IMR-90 (cell line): ENCODE results near the gene B3GNT9. TPM values are rescaled to one million over a fixed set of nuclear protein-coding genes. Genes with fewer than 3 reads are reported as not detected.

Experiments used
- ATAC-seq: fragments of 200-7000 bp; cut with Tn5 transposase; 2 replicates; pipeline ENCODE4 v1.9.1; 2020; ENCODE audit warnings: low read depth, mild to moderate bottlenecking, moderate library complexity
- BruUV-seq: library from RNA; stranded (reverse); fragments of 400-500 nt; replicated peaks from 2 replicates; lab custom pipeline; 2021; lab: Mats Ljungman, UMichigan
- CTCF ChIA-PET: fragments of 300-600 bp; formaldehyde crosslinking; extraction: SDS; loops from one replicate; lab custom pipeline; 2021; ENCODE audit warnings: antibody characterized with exemption; lab: Yijun Ruan, JAX
- POLR2A ChIA-PET: fragments of 300-600 bp; sonication (Branson Sonifier 250); formaldehyde crosslinking; loops from one replicate; lab custom pipeline; 2022; ENCODE audit warnings: antibody characterized with exemption; ENCODE audit not compliant: unreplicated experiment; lab: Charles Lee
- DNase-seq: peaks from one replicate; pipeline ENCODE4 v3.0.0; 2013
- H2AFZ ChIP-seq: replicated peaks from 2 replicates; pipeline ENCODE3; 2013; ENCODE audit warnings: low read length, mild to moderate bottlenecking; ENCODE audit not compliant: poor library complexity
- H2AK5ac ChIP-seq: 2 replicates; pipeline ENCODE4 v1.6.1; 2013; ENCODE audit warnings: low read depth, low read length, inconsistent platforms
- H2AK9ac ChIP-seq: replicated peaks from 2 replicates; pipeline ENCODE3; 2013; ENCODE audit warnings: mild to moderate bottlenecking, low read depth, low read length, moderate library complexity; ENCODE audit not compliant: poor library complexity
- H2BK120ac ChIP-seq: 2 replicates; pipeline ENCODE4 v1.6.1; 2013; ENCODE audit warnings: low read depth, low read length, inconsistent platforms
- H2BK15ac ChIP-seq: 3 replicates; pipeline ENCODE4 v1.6.1; 2013; ENCODE audit warnings: low read depth, low read length, inconsistent platforms
- H2BK20ac ChIP-seq: 2 replicates; pipeline ENCODE4 v1.6.1; 2013; ENCODE audit warnings: low read depth, mild to moderate bottlenecking, inconsistent platforms, low read length, moderate library complexity
- H2BK5ac ChIP-seq: 2 replicates; pipeline ENCODE4 v1.6.1; 2013; ENCODE audit warnings: mild to moderate bottlenecking, low read depth, low read length, inconsistent platforms; ENCODE audit not compliant: poor library complexity, severe bottlenecking
- H3K14ac ChIP-seq: replicated peaks from 2 replicates; pipeline ENCODE4 v1.6.1; 2013; ENCODE audit warnings: low read depth, low read length, inconsistent platforms
- H3K18ac ChIP-seq: 2 replicates; pipeline ENCODE4 v1.6.1; 2013; ENCODE audit warnings: low read depth, low read length, control low read depth
- H3K23ac ChIP-seq: 2 replicates; pipeline ENCODE4 v1.6.1; 2013; ENCODE audit warnings: low read depth, low read length, inconsistent platforms
- H3K27ac ChIP-seq: 2 replicates; pipeline ENCODE4 v1.5.1; 2013; ENCODE audit warnings: mild to moderate bottlenecking, control low read depth, low read length; ENCODE audit not compliant: insufficient read depth
- H3K27me3 ChIP-seq: 2 replicates; pipeline ENCODE4 v1.6.1; 2013; ENCODE audit warnings: low read length; ENCODE audit not compliant: control insufficient read depth, insufficient read depth
- H3K36me3 ChIP-seq: 2 replicates; pipeline ENCODE4 v1.6.1; 2013; ENCODE audit warnings: low read length, mixed read lengths; ENCODE audit not compliant: control insufficient read depth, insufficient read depth
- H3K4ac ChIP-seq: 2 replicates; pipeline ENCODE4 v1.6.1; 2013; ENCODE audit warnings: low read depth, low read length, inconsistent platforms
- H3K4me1 ChIP-seq: 2 replicates; pipeline ENCODE4 v1.6.1; 2013; ENCODE audit warnings: low read length, mixed read lengths; ENCODE audit not compliant: control insufficient read depth, insufficient read depth
- H3K4me2 ChIP-seq: 2 replicates; pipeline ENCODE4 v1.6.1; 2013; ENCODE audit warnings: low read depth, mild to moderate bottlenecking, control low read depth, low read length, moderate library complexity
- H3K4me3 ChIP-seq: 2 replicates; pipeline ENCODE4 v1.5.1; 2013; ENCODE audit warnings: low read depth, mild to moderate bottlenecking, control low read depth, low read length, moderate library complexity; ENCODE audit not compliant: insufficient read depth
- H3K56ac ChIP-seq: 2 replicates; pipeline ENCODE4 v1.6.1; 2013; ENCODE audit warnings: low read length, inconsistent platforms; ENCODE audit not compliant: insufficient read depth; ENCODE audit errors: extremely low read depth
- H3K79me1 ChIP-seq, 2 experiments: 2 replicates each; pipeline ENCODE4 v1.6.1; 2013; ENCODE audit warnings: low read length in 2 of 2, inconsistent platforms in 1 of 2, low read depth in 1 of 2
- H3K9ac ChIP-seq: 2 replicates; pipeline ENCODE4 v1.6.1; 2013; ENCODE audit warnings: low read depth, low read length, control low read depth
- H3K9me1 ChIP-seq: 2 replicates; pipeline ENCODE4 v1.6.1; 2013; ENCODE audit warnings: low read length, inconsistent platforms; ENCODE audit not compliant: insufficient read depth
- H3K9me3 ChIP-seq: 2 replicates; pipeline ENCODE4 v1.6.1; 2013; ENCODE audit warnings: low read length; ENCODE audit not compliant: control insufficient read depth, insufficient read depth
- H4K20me1 ChIP-seq: 2 replicates; pipeline ENCODE4 v1.6.1; 2013; ENCODE audit warnings: low read length, inconsistent platforms; ENCODE audit not compliant: insufficient read depth
- H4K5ac ChIP-seq: 2 replicates; pipeline ENCODE4 v1.6.1; 2013; ENCODE audit warnings: mild to moderate bottlenecking, low read depth, low read length, control low read depth
- H4K8ac ChIP-seq, 2 experiments: 2 replicates each; pipeline ENCODE4 v1.6.1; 2013; ENCODE audit warnings: low read depth in 2 of 2, low read length in 2 of 2, control low read depth in 1 of 2, inconsistent platforms in 1 of 2
- H4K91ac ChIP-seq: 2 replicates; pipeline ENCODE4 v1.6.1; 2013; ENCODE audit warnings: low read depth, low read length, inconsistent platforms; ENCODE audit not compliant: insufficient read depth
- CEBPB ChIP-seq: IDR thresholded peaks from 2 replicates; pipeline ENCODE4 v1.6.1; 2012; ENCODE audit warnings: low read depth, low read length, improper control_type of control experiment
- CHD1 ChIP-seq: IDR thresholded peaks from 2 replicates; pipeline ENCODE4 v1.6.1; 2012; ENCODE audit warnings: low read depth, low read length, improper control_type of control experiment
- ELK1 ChIP-seq: fragments of 150-350 bp; IDR thresholded peaks from 2 replicates; pipeline ENCODE4 v1.6.1; 2016; ENCODE audit warnings: low read depth, mild to moderate bottlenecking, low read length, moderate library complexity, borderline replicate concordance
- NFE2L2 ChIP-seq: fragments of 150-350 bp; IDR thresholded peaks from 2 replicates; pipeline ENCODE4 v1.6.1; 2016; ENCODE audit warnings: low read depth, mild to moderate bottlenecking, low read length
- POLR2A ChIP-seq: IDR thresholded peaks from 2 replicates; pipeline ENCODE4 v1.6.1; 2012; ENCODE audit warnings: mild to moderate bottlenecking, low read depth, low read length
- RAD21 ChIP-seq: IDR thresholded peaks from 2 replicates; pipeline ENCODE4 v1.6.1; 2012; ENCODE audit warnings: low read length, improper control_type of control experiment
- RFX5 ChIP-seq: IDR thresholded peaks from 2 replicates; pipeline ENCODE4 v1.8.0; 2012; ENCODE audit warnings: low read depth, mild to moderate bottlenecking, low read length, moderate library complexity
- WGBS, 2 experiments: methylation state at CpG; one replicate each; pipeline versions ENCODE4 v1.1.5 to v1.1.7; 2013; ENCODE audit warnings: missing lambda C conversion rate in 2 of 2; ENCODE audit not compliant: insufficient read length in 1 of 2; ENCODE audit errors: extremely low coverage in 2 of 2; 5-methylcytosine and 5-hydroxymethylcytosine counted together
- dilution Hi-C: fragments of 300-500 bp; cut with HindIII; formaldehyde crosslinking; loops from one replicate; pipeline ENCODE4 v1.14.3; 2018; ENCODE audit warnings: low sequenced_read_pairs; ENCODE audit not compliant: unreplicated experiment
- in situ Hi-C: fragments of 300-500 bp; cut with MboI; formaldehyde crosslinking; loops from 3 replicates; pipeline ENCODE4 v1.14.3; 2019; ENCODE audit warnings: low sequenced_read_pairs, inconsistent platforms, mixed read lengths
- intact Hi-C: fragments of 100-400 bp; cut with micrococcal nuclease; formaldehyde crosslinking; loops from 2 replicates; pipeline ENCODE4 v1.10.0; 2022
- polyA plus RNA-seq, 3 experiments: library from polyadenylated mRNA; depleted of rRNA; stranded (reverse); fragments of >200 nt; gene quantifications; 2 replicates each; pipeline ENCODE4 v1.2.3, GENCODE V29; 2012; ENCODE audit warnings: low replicate concordance in 1 of 3
- total RNA-seq: library from RNA; depleted of rRNA; stranded (reverse); fragments of >200 nt; gene quantifications from 2 replicates; pipeline ENCODE4 v1.2.3, GENCODE V29; 2012
- TF ChIP-seq, protein P1 (sequence below): conservative IDR thresholded peaks from 2 replicates; pipeline ENCODE4 v1.5.1; 2012; ENCODE audit warnings: mild to moderate bottlenecking, low read depth, low read length, improper control_type of control experiment

Gene B3GNT9
- total and polyA plus RNA-seq, 2 of the 4 experiments (the other 2 are of a cell fraction), result 5.0 to 12.0 TPM

DNA sequence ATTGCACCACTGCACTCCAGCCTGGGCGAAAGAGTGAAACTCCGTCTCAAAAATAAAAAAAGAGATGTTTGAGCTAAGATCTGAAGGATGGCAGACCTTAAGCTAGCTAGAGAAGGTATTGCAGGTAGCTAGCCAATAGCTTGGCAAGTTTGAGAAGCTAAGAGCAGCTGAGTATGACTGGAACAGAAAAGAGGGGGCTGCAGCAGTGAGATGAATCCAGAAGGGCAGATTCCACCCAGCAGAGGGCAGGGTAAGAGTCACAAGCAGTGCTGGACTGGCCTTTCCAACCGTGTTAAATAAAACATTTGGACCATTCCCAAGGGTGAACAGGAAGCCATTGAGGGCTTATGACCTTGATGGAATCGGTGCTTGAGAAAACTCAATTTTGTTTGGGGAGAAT lies 46.7 kb downstream of the B3GNT9 start:
- TF ChIP-seq NFE2L2 (no peak), RFX5 (no peak), ELK1 (no peak), CHD1 (no peak), POLR2A (no peak), RAD21 (peak; percentile 18; the same call in 1 of the 2 replicates), CEBPB (no peak)
- TF ChIP-seq, protein P1, sequence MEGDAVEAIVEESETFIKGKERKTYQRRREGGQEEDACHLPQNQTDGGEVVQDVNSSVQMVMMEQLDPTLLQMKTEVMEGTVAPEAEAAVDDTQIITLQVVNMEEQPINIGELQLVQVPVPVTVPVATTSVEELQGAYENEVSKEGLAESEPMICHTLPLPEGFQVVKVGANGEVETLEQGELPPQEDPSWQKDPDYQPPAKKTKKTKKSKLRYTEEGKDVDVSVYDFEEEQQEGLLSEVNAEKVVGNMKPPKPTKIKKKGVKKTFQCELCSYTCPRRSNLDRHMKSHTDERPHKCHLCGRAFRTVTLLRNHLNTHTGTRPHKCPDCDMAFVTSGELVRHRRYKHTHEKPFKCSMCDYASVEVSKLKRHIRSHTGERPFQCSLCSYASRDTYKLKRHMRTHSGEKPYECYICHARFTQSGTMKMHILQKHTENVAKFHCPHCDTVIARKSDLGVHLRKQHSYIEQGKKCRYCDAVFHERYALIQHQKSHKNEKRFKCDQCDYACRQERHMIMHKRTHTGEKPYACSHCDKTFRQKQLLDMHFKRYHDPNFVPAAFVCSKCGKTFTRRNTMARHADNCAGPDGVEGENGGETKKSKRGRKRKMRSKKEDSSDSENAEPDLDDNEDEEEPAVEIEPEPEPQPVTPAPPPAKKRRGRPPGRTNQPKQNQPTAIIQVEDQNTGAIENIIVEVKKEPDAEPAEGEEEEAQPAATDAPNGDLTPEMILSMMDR, result peak; percentile 44
- H3K36me3 ChIP-seq, result no peaks in the 10 kb centered on the region
- dilution Hi-C loops, result no loop called here
- POLR2A ChIA-PET, result no interaction called here
- intact Hi-C loops, result no loop called here
- H2BK120ac ChIP-seq, result no peak overlapping the region
- H4K8ac ChIP-seq, result no peak overlapping the region
- no peak overlapping the region for H2AK5ac ChIP-seq
- H2AK9ac ChIP-seq, result peak overlapping the region; percentile 60
- H3K4ac ChIP-seq, result no peak overlapping the region
- DNase-seq (peak; percentile 23), ATAC-seq (peak; percentile 43; the same call in 1 of the 2 replicates)
- no peak overlapping the region for H3K23ac ChIP-seq
- no peak overlapping the region for H2BK15ac ChIP-seq
- peaks cover 10% of the 10 kb centered on the region for H3K9me1 ChIP-seq
- CTCF ChIA-PET, result interaction anchor here (0.8 to 1.6 kb wide), 2 partner anchors 47 to 86 kb away, joined by 3 to 4 read pairs; partner anchors contain the start of gene B3GNT9
- H3K4me2 ChIP-seq, result no peak overlapping the region
- no peak overlapping the region for H3K18ac ChIP-seq
- in situ Hi-C loops, result no loop called here
- H4K20me1 ChIP-seq, result peaks cover 19% of the 10 kb centered on the region
- WGBS, 2 experiments, result 73% methylated on average over 4 of the region's 4 CpGs; no CpG with 5 or more reads in 1 of the 2 experiments
- no peak overlapping the region for H3K9ac ChIP-seq
- H3K79me1 ChIP-seq, result peaks cover 2 to 3% of the 10 kb centered on the region in 2 experiments; a peak in 2 of 4 replicates
- H4K5ac ChIP-seq, result no peak overlapping the region
- H3K9me3 ChIP-seq, result no peaks in the 10 kb centered on the region
- no peak overlapping the region for H3K14ac ChIP-seq
- BruUV-seq, result no TSS peak
- H3K27me3 ChIP-seq, result no peaks in the 10 kb centered on the region
- no peak overlapping the region for H4K91ac ChIP-seq
- H3K4me1 ChIP-seq, result peaks cover 5% of the 10 kb centered on the region
- no peak overlapping the region for H3K4me3 ChIP-seq
- no peak overlapping the region for H2BK20ac ChIP-seq
- no peak overlapping the region for H2AFZ ChIP-seq
- H3K27ac ChIP-seq, result no peak overlapping the region
- H2BK5ac ChIP-seq, result no peak overlapping the region
- no peak overlapping the region for H3K56ac ChIP-seq
